Activated T-cell treated with anti-CD3 and anti-CD28 coated beads, Interleukin-2, amount 50 U/mL, for 1 hour (primary cell): Measurements from ENCODE around the gene SLCO2A1.

Experiments used
- DNase-seq: peaks from one replicate; pipeline ENCODE4 v3.0.0-alpha.2; 2020

SLCO2A1 gene

DNA sequence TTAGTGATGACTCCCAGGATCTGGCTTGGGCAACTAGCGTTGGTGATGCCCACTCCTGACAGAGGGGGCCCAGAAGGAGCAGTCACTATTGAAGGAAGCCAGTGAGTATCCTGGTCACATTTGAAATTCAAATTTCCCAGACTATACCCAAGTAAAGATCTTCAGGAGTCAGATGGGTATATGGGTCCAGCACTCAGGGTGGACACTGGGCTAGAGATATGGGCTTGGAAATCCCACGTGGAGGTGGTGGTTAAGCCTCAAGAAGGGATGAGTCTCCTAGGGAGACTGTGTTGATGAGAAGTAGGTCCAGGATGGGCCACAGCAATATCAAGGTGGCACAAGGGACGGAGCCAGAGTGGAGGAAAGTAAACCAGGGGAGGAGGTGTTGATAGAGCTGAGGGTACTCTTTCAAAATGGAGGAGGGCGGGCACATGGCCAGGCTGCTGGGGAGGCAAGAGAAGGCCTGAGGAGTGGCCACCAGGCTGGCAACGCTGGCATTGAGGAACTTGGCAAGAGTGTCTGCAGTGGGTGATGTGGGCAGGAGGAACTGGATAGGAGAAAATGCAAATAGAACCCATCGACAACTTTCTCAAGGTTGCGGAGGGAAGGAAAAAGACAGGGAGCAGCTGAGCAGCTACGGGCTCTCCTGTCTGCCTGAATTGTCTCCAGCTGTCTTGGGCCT is 3.7 kb upstream of the SLCO2A1 start:
- no peak for DNase-seq

DNA sequence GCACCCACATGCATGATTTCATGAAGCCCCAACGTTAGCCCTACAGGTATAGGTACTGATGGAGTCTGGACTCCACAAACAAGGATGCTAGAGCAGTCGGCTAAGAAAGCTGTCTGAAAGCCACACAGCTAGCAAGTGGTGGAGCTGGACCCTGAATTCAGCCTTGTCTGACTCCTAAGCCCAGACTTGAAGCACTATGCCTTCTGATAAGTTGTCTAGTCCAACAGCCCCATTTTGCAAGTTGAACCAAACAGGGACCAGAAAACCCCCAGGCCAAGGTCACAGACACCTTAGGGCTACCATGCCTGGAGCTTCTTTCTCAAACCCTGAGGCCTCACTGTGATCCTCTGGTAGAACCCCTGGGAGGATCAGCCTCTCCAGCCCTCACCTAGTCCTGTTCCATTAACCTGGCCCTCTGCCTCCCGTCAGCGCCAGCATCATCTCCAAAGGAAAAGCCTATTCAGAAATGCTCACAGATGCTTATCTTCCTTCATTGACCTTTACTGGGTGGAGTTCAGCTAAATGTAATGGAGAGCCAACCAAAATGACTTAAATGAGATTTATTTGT is 1.7 kb upstream of the SLCO2A1 start:
- no peak for DNase-seq

DNA sequence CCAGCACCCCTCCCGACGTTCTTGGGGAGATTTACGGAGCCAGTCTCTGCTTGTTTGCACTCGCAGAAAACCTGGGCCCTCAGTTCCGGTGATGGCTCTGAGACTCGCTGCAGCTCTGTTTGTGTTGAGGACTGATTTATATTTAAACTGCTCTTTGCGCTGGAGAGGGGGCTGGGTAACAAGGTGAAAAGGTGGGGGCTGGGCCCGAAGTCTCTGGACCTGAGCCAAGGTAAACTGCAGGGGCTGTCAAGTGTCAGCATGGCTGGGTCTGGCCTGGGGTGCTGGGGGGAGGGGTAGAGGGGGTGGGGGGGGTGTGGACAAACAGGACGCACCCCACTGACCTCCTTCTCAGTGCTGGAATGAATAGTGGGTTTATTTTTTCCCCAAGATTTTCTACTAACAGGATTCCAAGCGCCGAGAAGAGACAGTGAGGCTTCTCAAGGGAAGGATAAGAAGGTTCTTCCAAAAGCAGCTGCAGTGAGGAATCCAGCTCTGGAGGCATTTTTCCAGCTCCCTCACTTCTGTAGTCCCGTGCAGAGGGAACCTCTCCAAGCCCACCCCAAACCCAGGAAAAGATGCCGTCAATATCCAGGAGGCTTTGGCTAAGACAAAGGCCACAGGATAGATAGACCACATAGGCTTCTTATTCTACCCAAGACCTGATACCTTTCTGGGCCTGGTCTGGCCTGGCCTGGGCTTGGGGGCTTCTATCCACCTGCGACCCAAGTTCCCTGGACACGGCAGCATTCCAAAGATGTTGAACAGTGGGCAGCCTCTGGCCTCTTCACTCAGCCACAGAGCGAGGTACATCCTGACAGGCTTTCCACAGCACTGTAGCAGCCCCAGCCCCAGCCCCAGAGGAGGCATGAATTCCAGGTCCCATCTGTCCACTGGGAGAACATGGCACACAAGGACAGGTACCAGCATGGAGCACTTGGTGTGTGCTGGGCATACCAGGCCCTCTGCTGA is 938 bp upstream of the SLCO2A1 start:
- no peak for DNase-seq

DNA sequence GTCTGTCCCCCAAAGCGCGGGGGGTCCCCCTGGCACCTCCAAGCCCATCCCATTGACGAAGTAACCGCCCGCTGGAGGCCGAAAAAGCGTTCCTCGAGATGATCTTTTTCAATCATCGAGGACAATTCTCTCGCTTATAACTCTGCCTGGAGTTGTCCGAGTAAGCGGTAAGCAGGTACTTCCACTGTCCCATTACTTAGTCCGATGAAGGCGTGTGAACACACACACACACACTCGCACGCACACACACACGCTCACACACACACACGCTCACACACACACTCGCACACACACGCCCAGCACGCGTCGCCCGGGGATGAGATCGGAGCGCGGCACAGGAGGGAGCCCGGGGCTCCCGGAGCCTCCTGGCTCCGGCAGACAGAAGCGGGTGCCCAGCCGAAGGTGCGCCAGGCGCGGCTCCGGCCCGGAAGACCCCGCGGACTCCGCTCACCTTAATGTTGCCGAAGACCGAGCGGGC is 430 bp downstream of the SLCO2A1 start:
- DNase-seq: no peak

DNA sequence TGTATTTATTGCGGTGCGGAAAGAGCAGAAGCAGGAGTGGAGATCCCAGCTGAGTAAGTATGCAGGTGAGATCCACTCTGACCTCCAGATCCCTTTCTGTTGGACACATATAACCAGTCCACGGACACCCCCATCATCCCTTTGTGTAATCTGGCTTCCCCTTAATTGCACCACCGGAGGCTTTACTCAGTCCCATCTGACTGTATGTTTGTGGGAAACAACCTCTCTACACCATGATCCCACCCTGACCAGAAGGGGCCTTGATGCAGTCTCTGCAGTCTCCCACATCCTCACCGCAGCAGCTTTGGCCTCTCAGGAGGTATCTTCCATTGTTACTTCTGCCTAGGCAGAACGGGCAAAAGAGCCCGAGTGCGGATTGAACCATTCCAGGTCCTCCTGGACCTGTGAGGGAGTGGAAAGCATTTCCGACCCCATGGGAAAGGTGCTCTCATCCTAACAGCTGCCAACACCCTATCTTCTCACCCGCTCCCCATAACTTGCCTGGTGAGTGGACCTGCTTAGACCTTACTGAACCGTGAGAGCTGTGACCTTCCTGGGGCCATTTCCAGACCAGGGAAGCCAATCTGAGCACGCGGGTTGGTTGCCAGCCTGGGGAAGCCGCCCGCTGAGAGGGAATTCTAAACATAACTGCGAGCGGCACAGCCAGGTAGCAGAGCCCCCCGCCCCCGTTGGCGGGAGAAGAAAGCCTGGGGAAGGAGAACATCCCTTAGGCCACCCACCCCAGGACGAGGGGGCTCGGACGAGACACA is 1.1 kb downstream of the SLCO2A1 start:
- DNase-seq: no peak

DNA sequence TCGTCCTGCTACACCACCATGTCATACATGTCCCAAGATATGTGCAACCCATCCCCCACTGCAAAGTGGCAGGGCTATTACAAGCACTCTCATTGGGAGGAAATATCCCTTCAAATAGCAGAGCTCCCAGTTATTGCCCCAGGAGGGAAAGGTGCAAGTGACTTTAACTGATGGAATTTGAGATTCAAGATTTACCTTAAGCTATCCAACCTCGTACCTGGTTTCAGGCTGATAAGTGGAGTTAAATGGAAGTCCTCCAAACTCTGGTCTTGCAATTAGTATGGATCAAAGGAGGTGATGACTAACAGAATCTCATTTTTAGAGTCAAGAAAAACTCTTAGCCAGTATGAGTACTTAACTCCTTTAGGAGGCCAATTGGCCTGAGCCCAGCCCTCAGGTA is 2.1 kb downstream of the SLCO2A1 start:
- DNase-seq: no peak

DNA sequence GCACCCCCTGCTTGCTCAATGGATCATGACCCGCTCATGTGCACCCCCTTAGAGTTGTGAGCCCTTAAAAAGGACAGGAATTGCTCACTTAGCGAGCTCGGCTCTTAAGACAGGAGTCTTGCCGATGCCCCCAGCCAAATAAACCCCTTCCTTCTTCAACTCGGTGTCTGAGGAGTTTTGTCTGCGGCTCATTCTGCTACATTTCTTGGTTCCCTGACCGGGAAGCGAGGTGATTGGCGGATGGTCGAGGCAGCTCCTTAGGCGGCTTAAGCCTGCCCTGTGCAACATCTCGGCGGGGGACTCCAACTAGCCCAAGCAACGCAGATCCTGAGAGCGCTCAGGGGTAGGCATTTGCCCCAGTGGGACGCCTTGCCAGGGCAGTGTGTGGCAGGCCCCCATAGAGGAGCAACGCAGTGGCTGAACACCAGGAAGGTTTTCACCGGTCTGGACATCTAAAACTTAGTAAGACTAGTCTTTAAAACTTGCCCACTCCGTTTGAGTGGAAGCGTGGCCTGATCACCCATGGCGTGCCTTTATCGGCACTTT is 9.5 kb downstream of the SLCO2A1 start:
- DNase-seq: no peak

DNA sequence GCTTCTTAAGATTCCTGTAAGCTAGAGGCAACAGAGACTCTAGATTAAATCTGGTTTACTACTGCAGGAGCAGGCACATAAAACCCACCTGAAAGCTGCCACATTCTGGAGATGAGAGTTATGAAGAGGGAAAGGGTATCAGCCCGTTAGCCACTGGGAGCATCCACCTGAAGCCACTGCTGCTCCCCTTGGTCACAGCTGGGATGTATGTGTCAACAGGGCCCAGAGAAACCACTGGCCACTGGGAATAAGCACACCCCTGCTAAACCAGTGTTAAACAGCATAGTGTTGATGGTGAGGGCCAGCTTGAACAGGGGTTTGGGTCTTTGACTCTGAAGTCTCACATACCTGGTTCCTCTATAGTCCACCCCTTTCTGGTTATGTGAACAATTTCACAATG is 10.9 kb downstream of the SLCO2A1 start:
- no peak for DNase-seq

DNA sequence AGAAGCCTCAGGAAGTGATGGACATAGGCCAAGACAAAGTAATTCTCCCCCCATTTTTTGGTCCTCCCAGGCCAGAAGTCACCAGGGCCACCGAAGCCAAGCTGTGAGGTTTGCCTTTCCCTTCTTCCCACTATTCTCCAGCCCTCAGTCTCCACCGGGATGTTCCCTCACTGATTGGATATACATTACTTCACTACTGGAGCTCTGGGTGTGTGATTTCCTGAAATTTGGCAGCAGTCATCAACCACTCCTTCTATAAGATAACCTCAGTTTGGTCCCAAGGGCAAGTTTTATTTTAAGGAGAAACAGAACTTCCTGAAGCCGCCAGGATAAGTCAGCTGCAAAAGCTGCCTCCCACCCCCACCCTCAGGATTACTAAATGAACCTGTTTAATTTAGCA is 11.3 kb downstream of the SLCO2A1 start:
- DNase-seq: no peak

DNA sequence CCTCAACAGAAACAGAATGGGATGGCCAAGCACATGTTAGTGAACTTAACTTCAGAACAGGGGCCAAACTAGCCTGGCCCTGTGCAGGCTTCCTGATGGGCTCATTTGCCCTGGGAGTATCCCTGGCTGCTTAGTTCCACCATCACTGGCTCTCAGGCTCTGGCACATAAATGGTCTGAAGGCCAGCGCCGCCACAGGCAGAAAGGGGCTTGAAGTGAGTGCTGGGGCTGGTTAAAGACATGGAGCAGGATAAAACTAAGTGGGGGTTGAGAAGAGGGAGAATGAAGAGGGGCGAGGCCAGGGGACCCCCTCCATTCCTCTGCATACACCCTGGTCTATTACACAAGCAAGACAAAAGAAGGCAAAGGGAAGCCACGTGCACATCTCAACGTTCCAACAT is 12.2 kb downstream of the SLCO2A1 start:
- DNase-seq: no peak

DNA sequence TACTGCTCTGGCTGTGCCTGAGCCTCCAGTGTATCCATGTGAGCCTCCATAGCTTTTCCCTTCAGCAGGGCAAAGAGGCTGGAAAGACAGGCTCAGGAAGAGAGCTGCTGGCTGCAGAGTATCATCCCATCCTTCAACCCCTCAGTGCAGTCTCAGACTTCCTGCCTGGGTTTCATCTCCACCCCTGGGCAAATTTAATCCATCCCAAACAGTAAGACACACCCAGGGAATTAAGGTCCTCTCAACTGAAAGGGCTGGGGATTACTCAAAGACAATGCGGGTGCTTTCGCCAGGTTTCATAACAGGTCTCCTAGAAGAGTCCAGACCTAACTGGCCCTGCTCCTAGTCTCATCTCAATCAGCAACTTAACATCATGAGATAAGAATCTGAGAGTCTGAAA is 15.5 kb downstream of the SLCO2A1 start:
- no peak for DNase-seq

DNA sequence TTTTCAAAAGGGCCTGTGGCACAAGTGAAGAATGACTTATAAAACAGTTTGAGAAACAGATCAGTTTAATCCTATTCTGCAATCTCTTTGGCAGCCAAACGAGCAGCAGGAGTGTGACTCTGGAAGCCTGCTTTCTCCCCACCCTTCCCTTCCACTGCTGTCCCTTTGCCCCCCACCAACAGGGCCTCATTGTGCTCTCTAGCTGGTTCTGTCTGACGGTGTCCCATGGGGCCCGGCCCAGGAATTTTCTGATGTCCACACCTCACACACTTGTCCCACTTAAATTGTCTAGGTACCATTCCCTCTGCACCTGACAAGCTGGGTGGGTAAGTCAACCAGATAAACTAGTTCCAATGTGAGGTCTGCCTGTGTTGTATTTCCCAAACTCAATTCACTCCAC is 16.4 kb downstream of the SLCO2A1 start:
- no peak for DNase-seq

DNA sequence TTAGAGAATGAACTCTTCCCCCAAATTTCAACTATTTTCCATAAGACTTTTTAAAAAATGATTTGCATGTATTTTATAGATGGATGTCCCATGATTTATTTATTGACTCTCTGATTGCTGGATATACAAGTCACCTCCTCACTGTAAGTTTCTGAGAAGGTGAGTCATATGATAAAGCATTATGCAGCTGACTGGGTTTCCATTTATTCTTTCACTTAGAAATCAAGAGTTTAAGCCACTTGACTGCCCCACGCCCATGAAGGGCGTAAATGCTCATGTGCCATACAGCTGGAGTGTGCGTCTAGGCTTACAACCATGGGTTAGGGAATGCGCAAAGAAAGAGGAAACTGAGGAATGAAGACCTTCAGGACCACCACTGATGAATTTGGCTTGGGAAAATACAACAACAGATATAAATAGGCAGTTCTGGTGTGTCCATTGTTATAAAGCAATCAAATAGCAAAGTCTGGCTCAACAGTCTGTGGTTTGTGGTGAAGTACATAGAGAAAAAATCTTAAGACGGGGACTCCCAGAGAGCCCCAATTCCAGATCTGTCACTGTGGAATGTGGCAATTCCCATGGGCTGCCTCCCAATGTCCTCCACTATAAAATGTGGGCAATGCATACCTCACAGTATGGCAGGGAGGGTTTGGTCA is 20.3 kb downstream of the SLCO2A1 start:
- DNase-seq: no peak

DNA sequence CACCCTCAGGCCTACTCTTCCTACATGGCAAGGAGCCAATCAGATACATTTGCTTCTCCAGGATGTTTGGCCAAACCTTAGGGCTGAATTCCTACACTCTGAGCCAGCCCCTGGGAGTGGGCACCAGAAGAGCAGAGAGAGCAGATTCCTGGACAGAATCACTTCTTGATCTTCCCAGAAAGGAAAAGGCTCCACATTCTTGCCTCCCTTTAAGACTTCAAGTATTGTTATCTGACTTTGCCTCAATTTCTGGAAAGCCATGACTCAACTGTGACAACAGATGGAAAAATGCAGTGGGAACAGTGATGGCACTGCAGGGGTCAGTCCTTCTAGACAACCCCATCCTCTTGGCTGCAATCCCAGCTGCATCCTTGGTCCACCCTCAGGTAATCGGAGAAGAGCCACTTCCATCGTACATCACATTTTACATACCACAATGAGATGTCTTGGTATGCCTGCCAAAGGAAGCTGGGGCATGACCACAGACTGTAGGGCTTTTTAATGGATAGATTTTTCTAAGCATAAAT is 21.0 kb downstream of the SLCO2A1 start:
- no peak for DNase-seq

DNA sequence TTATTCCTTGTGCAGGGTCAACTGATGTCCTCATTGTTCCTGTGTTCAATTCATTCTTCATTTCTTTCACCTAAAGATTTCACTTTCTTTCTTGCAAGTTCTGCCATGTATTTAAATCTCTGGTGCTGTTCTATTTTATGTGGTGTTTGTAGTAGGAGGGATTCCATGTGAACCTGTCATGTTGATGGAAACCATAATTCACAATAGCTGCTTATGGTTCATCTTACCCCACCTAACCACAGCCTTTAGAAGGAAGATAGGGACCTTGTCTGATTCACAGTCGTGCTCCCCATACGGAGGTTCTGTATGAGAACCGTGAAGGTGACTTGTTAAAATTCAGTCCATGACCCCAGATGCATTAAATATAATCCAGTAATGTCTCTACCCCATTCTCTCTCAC is 21.9 kb downstream of the SLCO2A1 start:
- DNase-seq: no peak

DNA sequence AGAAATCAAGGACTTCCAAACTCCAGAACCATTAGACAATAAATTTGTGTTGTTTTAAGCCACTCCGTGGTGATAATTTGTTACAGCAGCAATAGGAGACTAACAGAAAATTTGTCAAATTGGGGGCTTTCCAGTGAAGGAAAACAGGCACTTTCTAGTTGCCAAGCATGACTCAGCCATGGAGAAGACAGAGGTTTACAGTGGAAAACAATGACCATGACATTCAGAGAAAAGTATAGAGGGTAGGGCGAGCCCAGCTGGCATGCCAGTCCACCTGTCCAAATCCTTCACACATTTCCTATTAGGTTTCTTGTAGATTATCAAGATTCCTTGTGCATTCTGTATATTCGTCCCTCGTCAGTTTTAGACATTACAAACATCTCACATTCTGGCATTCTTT is 24.9 kb downstream of the SLCO2A1 start:
- no peak for DNase-seq

DNA sequence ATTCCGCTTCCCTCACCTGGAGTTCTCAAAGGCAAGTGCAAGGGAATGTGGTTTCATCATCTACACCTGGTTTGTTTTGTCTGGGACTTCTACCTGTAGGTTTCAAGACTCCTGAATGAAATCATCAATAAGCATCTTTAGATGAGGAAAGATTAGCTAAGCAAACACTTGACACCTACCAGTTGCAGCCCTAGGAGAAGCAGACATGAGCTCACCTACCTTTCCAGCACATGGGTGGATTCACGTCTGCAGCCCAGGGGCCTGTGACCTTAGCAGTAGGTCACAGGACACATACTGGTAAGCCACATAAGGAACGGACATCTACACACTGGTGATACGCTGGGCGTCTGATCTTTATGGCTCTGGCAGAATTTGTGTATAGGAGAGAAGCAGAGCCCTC is 26.7 kb downstream of the SLCO2A1 start:
- DNase-seq: no peak

DNA sequence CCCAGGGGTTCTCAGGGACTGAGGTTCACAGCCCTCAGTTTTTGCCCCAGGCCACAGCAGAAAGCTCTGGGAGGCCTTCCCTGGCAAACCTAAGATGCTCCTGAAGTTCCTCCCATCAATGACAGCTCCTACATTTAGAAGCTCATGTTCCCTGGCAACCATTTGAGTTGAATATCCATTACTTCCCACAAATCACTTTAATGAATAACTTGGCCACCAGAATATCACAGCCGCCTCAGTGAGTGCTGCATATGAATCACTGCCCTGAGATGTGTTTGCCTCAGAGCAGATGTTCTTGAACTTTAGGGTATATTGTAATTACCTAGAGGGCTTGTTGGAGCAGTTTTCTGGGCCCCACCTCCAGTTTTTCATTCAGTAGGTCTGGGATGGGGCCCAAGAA is 27.4 kb downstream of the SLCO2A1 start:
- no peak for DNase-seq

DNA sequence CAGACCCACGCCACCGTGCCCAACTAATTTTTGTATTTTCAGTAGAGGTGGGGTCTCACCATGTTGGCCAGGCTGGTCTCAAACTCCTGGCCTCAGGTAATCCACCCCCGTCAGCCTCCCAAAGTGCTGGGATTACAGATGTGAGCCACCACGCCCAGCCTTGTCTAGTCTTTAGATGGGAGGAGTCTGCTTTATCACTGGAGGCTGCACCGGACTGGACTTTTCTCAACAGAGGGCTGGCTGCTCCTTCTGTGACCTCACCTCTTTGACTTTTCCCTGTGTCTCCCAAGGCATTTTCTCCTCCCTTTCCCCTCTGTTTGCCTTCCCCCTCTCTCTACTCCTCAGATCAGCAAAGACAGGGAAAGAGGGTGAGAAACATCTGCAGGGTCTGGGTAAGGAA is 28.5 kb downstream of the SLCO2A1 start:
- DNase-seq: no peak

DNA sequence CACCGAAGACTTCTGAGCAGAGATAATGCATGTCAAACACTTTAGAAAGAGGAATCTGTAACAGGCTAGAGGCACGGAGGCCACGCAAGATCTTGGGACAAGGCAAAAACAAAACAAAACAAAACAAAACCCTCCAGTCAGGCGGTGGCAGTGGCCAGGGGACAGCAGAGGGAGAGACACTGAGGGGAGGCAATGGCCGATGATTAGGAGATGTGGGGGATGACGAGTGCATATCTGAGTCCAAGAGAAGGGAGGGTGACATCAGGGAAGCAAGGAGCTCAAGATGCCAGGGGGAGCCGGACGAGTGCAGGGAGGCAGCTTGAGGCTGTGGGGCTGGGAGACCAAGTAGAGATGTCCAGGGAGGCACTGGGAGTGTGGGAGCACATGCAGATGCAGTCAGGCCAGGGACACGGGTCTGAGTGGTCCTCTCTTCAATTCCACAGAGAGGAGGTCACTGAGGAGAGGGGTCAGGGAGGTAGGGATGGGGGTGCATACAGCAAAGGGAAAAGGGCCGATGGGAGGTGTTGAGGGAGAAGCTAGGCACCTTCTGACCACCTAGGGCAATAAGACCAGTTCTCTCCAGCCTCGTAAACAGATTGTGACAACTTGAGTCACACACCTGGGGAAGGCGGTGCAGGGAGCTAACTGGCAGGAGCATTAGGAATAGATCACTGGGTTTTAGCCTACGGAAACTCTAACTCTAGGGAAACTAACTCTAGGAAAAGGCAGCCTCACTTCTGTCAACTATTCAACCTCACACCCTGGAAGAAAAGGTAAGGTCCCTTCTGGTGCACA is 29.6 kb downstream of the SLCO2A1 start:
- DNase-seq: no peak

DNA sequence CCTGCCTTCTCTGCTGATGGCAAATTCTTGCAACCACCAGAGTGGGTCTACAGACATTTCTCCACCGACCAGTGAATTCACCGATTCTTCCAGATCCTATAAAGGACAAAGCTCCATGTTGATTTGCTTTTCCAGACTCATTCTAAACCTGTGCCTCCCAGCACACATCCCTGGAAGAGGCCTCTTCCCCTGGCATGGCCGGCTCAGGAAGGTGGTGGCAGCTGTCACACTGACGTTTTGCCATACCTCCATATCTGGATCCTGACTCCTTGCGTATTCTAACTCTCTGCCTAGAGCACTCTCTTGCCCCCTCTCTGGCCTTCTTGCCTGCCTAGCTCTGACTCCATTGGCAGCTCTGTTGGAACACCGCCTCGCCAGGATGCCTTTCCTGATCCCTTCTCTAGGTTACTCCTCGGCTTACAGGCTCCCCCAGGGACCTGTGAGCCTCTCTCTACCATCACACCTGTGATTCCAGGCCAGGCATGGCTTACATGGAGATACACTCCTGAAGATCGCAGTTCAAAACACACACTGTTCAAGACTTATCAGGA is 31.0 kb downstream of the SLCO2A1 start:
- no peak for DNase-seq
